SK-N-SH (cell line): ENCODE results near the gene PPP1R9A. TPM values are rescaled to one million over a fixed set of nuclear protein-coding genes. Genes with fewer than 3 reads are reported as not detected.

ENCODE experiments used
- CTCF ChIA-PET: fragments of 300-600, 350-600 bp; formaldehyde crosslinking; extraction: SDS; loops from one replicate; lab custom pipeline; 2021; lab: Yijun Ruan, JAX
- POLR2A ChIA-PET: fragments of 350-600 bp; sonication (Branson Sonifier 250); formaldehyde crosslinking; extraction: SDS; loops from one replicate; lab custom pipeline; 2020; ENCODE audit warnings: antibody characterized with exemption, inconsistent platforms; lab: Yijun Ruan, JAX
- DNase-seq: peaks from one replicate; pipeline ENCODE4 v3.0.0; 2012
- H2AFZ ChIP-seq: fragments of 200-600 bp; sonication (generic); 2 replicates; pipeline ENCODE4 v1.8.1; 2016; ENCODE audit warnings: antibody characterized with exemption, mild to moderate bottlenecking, low read depth
- H3F3A ChIP-seq: fragments of 200-600 bp; sonication (generic); replicated peaks from 2 replicates; pipeline ENCODE3; 2016; ENCODE audit warnings: antibody characterized with exemption, mild to moderate bottlenecking; ENCODE audit not compliant: insufficient read depth
- H3K27ac ChIP-seq, 2 experiments: fragments of 200-500 bp in 1 of 2; fragments of 200-600 bp in 1 of 2; sonication (Bioruptor generic) in 1 of 2; sonication (generic), shearing (Covaris generic) in 1 of 2; 2 replicates each; pipeline versions ENCODE4 v1.5.1 to v1.6.1; 2014 to 2016; ENCODE audit warnings: low read depth in 2 of 2, inconsistent platforms in 1 of 2, low read length in 1 of 2, mild to moderate bottlenecking in 1 of 2, mixed read lengths in 1 of 2
- H3K27me3 ChIP-seq: fragments of 200-600 bp; sonication (generic), shearing (Covaris generic); 2 replicates; pipeline ENCODE4 v1.6.1; 2016; ENCODE audit warnings: mixed run types; ENCODE audit not compliant: insufficient read depth
- H3K36me3 ChIP-seq, 2 experiments: fragments of 200-500 bp in 1 of 2; fragments of 200-600 bp in 1 of 2; sonication (Bioruptor generic) in 1 of 2; sonication (generic) in 1 of 2; replicated peaks in 1 of 2; 2 replicates each; pipeline versions ENCODE3 to v1.5.1; 2014 to 2016; ENCODE audit warnings: low read length in 1 of 2, mild to moderate bottlenecking in 1 of 2; ENCODE audit not compliant: insufficient read depth in 2 of 2, control insufficient read depth in 1 of 2
- H3K4me1 ChIP-seq, 2 experiments: fragments of 200-500 bp in 1 of 2; fragments of 200-600 bp in 1 of 2; sonication (Bioruptor generic) in 1 of 2; sonication (generic), shearing (Covaris generic) in 1 of 2; 2 replicates each; pipeline versions ENCODE4 v1.5.1 to v1.6.1; 2014 to 2016; ENCODE audit warnings: low read depth in 1 of 2, low read length in 1 of 2, mixed run types in 1 of 2; ENCODE audit not compliant: insufficient read depth in 2 of 2, control insufficient read depth in 1 of 2
- H3K4me2 ChIP-seq: fragments of 200-600 bp; sonication (generic), shearing (Covaris generic); 2 replicates; pipeline ENCODE4 v1.6.1; 2017; ENCODE audit warnings: mixed run types
- H3K4me3 ChIP-seq, 2 experiments: fragments of 200-500 bp in 1 of 2; fragments of 200-600 bp in 1 of 2; sonication (Bioruptor generic) in 1 of 2; sonication (generic), shearing (Covaris generic) in 1 of 2; 2 replicates each; pipeline versions ENCODE4 v1.5.1 to v1.8.1; 2014 to 2016; ENCODE audit warnings: low read depth in 2 of 2, inconsistent platforms in 1 of 2, low read length in 1 of 2, mild to moderate bottlenecking in 1 of 2, mixed read lengths in 1 of 2, moderate library complexity in 1 of 2
- H3K79me2 ChIP-seq: fragments of 200-600 bp; sonication (generic); 2 replicates; pipeline ENCODE4 v1.8.1; 2017; ENCODE audit warnings: mild to moderate bottlenecking; ENCODE audit not compliant: insufficient read depth
- H3K9ac ChIP-seq: fragments of 200-600 bp; sonication (generic); 2 replicates; pipeline ENCODE4 v1.6.1; 2017; ENCODE audit warnings: mixed run types
- H3K9me2 ChIP-seq: fragments of 200-600 bp; sonication (generic); 2 replicates; pipeline ENCODE4 v1.6.1; 2017; ENCODE audit warnings: mixed run types
- H3K9me3 ChIP-seq: fragments of 200-600 bp; sonication (generic); 2 replicates; pipeline ENCODE4 v1.6.1; 2017; ENCODE audit warnings: mixed run types, mild to moderate bottlenecking, moderate library complexity
- H4K20me1 ChIP-seq: fragments of 200-600 bp; sonication (generic); 2 replicates; pipeline ENCODE4 v1.6.1; 2017; ENCODE audit warnings: mild to moderate bottlenecking, mixed run types; ENCODE audit not compliant: insufficient read depth
- CTCF ChIP-seq: fragments of 200-600 bp; sonication (generic); IDR thresholded peaks from 2 replicates; pipeline ENCODE4 v1.6.1; 2017; ENCODE audit warnings: antibody characterized with exemption, mild to moderate bottlenecking, moderate library complexity
- ELF1 ChIP-seq: IDR thresholded peaks from 2 replicates; pipeline ENCODE4 v1.4.0; 2012
- EZH2phosphoT487 ChIP-seq: fragments of 200-600 bp; sonication (generic); IDR thresholded peaks from 2 replicates; pipeline ENCODE4 v1.6.1; 2017; ENCODE audit warnings: low read depth, mixed run types, mild to moderate bottlenecking, antibody characterized with exemption, moderate library complexity, borderline replicate concordance
- FOSL2 ChIP-seq: IDR thresholded peaks from 2 replicates; pipeline ENCODE4 v1.4.0; 2012; ENCODE audit warnings: low read depth, mild to moderate bottlenecking, moderate library complexity, borderline replicate concordance
- FOXJ3 ChIP-seq: sonication (generic); formaldehyde crosslinking; IDR thresholded peaks from 2 replicates; pipeline ENCODE4 v1.5.1; 2020; ENCODE audit warnings: mild to moderate bottlenecking, missing genetic modification reagents
- GABPA ChIP-seq: IDR thresholded peaks from 2 replicates; pipeline ENCODE4 v1.4.0; 2012; ENCODE audit warnings: low read depth, mild to moderate bottlenecking
- GATA2 ChIP-seq: sonication (generic); formaldehyde crosslinking; IDR thresholded peaks from 2 replicates; pipeline ENCODE4 v1.5.0; 2020; ENCODE audit warnings: mild to moderate bottlenecking, missing genetic modification reagents
- JUND ChIP-seq: IDR thresholded peaks from 2 replicates; pipeline ENCODE4 v1.4.0; 2012
- MEF2A ChIP-seq: IDR thresholded peaks from 2 replicates; pipeline ENCODE4 v1.4.0; 2012; ENCODE audit warnings: low read depth, borderline replicate concordance
- MXI1 ChIP-seq: IDR thresholded peaks from 2 replicates; pipeline ENCODE4 v1.6.1; 2012; ENCODE audit warnings: mild to moderate bottlenecking, low read depth, low read length, improper control_type of control experiment
- NFIC ChIP-seq: IDR thresholded peaks from 2 replicates; pipeline ENCODE4 v1.4.0; 2012; ENCODE audit warnings: borderline replicate concordance
- NRF1 ChIP-seq: IDR thresholded peaks from 2 replicates; pipeline ENCODE4 v1.6.1; 2012; ENCODE audit warnings: low read depth, mild to moderate bottlenecking, low read length
- PBX3 ChIP-seq: IDR thresholded peaks from 2 replicates; pipeline ENCODE4; 2012
- RFX5 ChIP-seq: IDR thresholded peaks from 2 replicates; pipeline ENCODE4 v1.6.1; 2012; ENCODE audit warnings: mild to moderate bottlenecking, improper control_type of control experiment, low read length
- RXRA ChIP-seq: IDR thresholded peaks from 2 replicates; pipeline ENCODE4 v1.4.0; 2012; ENCODE audit warnings: low read depth, mild to moderate bottlenecking, borderline replicate concordance
- SMC3 ChIP-seq: IDR thresholded peaks from 2 replicates; pipeline ENCODE4 v1.6.1; 2012; ENCODE audit warnings: low read depth, low read length, improper control_type of control experiment
- TEAD4 ChIP-seq: IDR thresholded peaks from 2 replicates; pipeline ENCODE4 v1.4.0; 2012; ENCODE audit warnings: mild to moderate bottlenecking, borderline replicate concordance; ENCODE audit not compliant: insufficient read depth
- WGBS: methylation state at CpG from one replicate; pipeline ENCODE4 v1.1.6; 2017; ENCODE audit warnings: low lambda C conversion rate; 5-methylcytosine and 5-hydroxymethylcytosine counted together
- polyA plus RNA-seq, 3 experiments: library from polyadenylated mRNA; depleted of rRNA; stranded (reverse); fragments of >200 nt; gene quantifications; 2 replicates each; pipeline ENCODE4 v1.2.3, GENCODE V29; 2012
- TF ChIP-seq, protein P1 (sequence below): IDR thresholded peaks from 2 replicates; pipeline ENCODE4 v1.4.0; 2012; ENCODE audit warnings: low read depth
- TF ChIP-seq, protein P2 (sequence below): IDR thresholded peaks from 2 replicates; pipeline ENCODE4 v1.4.0; 2012; ENCODE audit warnings: low read depth, borderline replicate concordance

Gene PPP1R9A
- polyA plus RNA-seq, 1 of the 3 experiments (the other 2 are of a cell fraction), result 0.30 TPM

- CTCF ChIA-PET, result no interaction called here
- no peaks in the 10 kb centered on the region for H3K79me2 ChIP-seq
- H3K27me3 ChIP-seq, result no peaks in the 10 kb centered on the region
- no peaks in the 10 kb centered on the region for H3K9me2 ChIP-seq
- H3K4me3 ChIP-seq, result no peak overlapping the region
- DNase-seq, result no peak
- no peak overlapping the region for H2AFZ ChIP-seq
- POLR2A ChIA-PET, result no interaction called here
- H3K4me2 ChIP-seq, result no peak overlapping the region
- no peaks in the 10 kb centered on the region for H3K36me3 ChIP-seq
- no peaks in the 10 kb centered on the region for H3K9me3 ChIP-seq
- H3K27ac ChIP-seq, result no peak overlapping the region
- no peak for TF ChIP-seq EZH2phosphoT487
- no peak for TF ChIP-seq NRF1
- no peak for TF ChIP-seq SMC3
- no peak for TF ChIP-seq CTCF
- no peak for TF ChIP-seq NFIC
- no peak for TF ChIP-seq JUND
- TF ChIP-seq RFX5, result no peak
- TF ChIP-seq FOSL2, result no peak
- no peak for TF ChIP-seq GABPA
- TF ChIP-seq MXI1, result no peak
- TF ChIP-seq, protein P1, sequence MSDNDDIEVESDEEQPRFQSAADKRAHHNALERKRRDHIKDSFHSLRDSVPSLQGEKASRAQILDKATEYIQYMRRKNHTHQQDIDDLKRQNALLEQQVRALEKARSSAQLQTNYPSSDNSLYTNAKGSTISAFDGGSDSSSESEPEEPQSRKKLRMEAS, result no peak
- TF ChIP-seq PBX3, result no peak
- no peak for TF ChIP-seq FOXJ3 (CRISPR knock-in tag)
- no peak for TF ChIP-seq RXRA
- TF ChIP-seq, protein P2, sequence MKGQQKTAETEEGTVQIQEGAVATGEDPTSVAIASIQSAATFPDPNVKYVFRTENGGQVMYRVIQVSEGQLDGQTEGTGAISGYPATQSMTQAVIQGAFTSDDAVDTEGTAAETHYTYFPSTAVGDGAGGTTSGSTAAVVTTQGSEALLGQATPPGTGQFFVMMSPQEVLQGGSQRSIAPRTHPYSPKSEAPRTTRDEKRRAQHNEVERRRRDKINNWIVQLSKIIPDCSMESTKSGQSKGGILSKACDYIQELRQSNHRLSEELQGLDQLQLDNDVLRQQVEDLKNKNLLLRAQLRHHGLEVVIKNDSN, result no peak
- TF ChIP-seq GATA2 (CRISPR knock-in tag), result no peak
- TF ChIP-seq ELF1, result no peak
- TF ChIP-seq MEF2A, result no peak
- no peak for TF ChIP-seq TEAD4
- no peak overlapping the region for H3K9ac ChIP-seq
- WGBS, result 69% methylated on average over 6 of the region's 6 CpGs
- no peaks in the 10 kb centered on the region for H4K20me1 ChIP-seq
- H3F3A ChIP-seq, result peaks cover 6% of the 10 kb centered on the region
- no peaks in the 10 kb centered on the region; a peak in 1 of 4 replicates for H3K4me1 ChIP-seq
Measured at GRCh38 chr7:95204618-95205017, 297.2 kb downstream of the PPP1R9A start.
